DND-41 (cell line): ENCODE data around the gene HMGXB3.

ENCODE experiments used
- ATAC-seq: fragments of 200-7000 bp; cut with Tn5 transposase; 3 replicates; pipeline ENCODE4 v1.9.1; 2021; ENCODE audit warnings: low read depth; ENCODE audit not compliant: insufficient read depth
- DNase-seq: peaks from one replicate; pipeline ENCODE4 v3.0.0-alpha.2; 2020
- H2AFZ ChIP-seq: 2 replicates; pipeline ENCODE4 v1.6.0; 2012; ENCODE audit warnings: low read depth, low read length
- H3K27ac ChIP-seq: 2 replicates; pipeline ENCODE4 v1.5.1; 2012; ENCODE audit warnings: low read length, inconsistent platforms
- H3K27me3 ChIP-seq: fragments of 200-600 bp; sonication (generic); 2 replicates; pipeline ENCODE4 v1.6.0; 2012; ENCODE audit warnings: low read length, mild to moderate bottlenecking, inconsistent platforms; ENCODE audit not compliant: insufficient read depth, poor library complexity
- H3K36me3 ChIP-seq: 2 replicates; pipeline ENCODE4 v1.5.1; 2012; ENCODE audit warnings: low read length, inconsistent platforms; ENCODE audit not compliant: insufficient read depth
- H3K4me1 ChIP-seq: 2 replicates; pipeline ENCODE4 v1.5.1; 2012; ENCODE audit warnings: mild to moderate bottlenecking, low read length; ENCODE audit not compliant: insufficient read depth
- H3K4me2 ChIP-seq: 2 replicates; pipeline ENCODE4 v1.6.0; 2012; ENCODE audit warnings: mild to moderate bottlenecking, moderate library complexity, low read length, inconsistent platforms; ENCODE audit not compliant: insufficient read depth
- H3K4me3 ChIP-seq, 2 experiments: fragments of 200-600 bp in 1 of 2; shearing (Covaris generic) in 1 of 2; 2 replicates each; pipeline ENCODE4 v1.5.1; 2012 to 2016; ENCODE audit warnings: inconsistent platforms in 2 of 2, low read length in 2 of 2, mild to moderate bottlenecking in 2 of 2, low read depth in 1 of 2, moderate library complexity in 1 of 2
- H3K79me2 ChIP-seq: 2 replicates; pipeline ENCODE4 v1.6.0; 2012; ENCODE audit warnings: low read length, inconsistent platforms; ENCODE audit not compliant: insufficient read depth
- H3K9ac ChIP-seq: 2 replicates; pipeline ENCODE4 v1.6.0; 2012; ENCODE audit warnings: low read depth, mild to moderate bottlenecking, inconsistent platforms, low read length, moderate library complexity
- H3K9me3 ChIP-seq: 2 replicates; pipeline ENCODE4 v1.5.1; 2012; ENCODE audit warnings: low read length, moderate library complexity, mild to moderate bottlenecking, inconsistent platforms; ENCODE audit not compliant: insufficient read depth, severe bottlenecking
- H4K20me1 ChIP-seq: 2 replicates; pipeline ENCODE4 v1.6.0; 2012; ENCODE audit warnings: low read length; ENCODE audit not compliant: insufficient read depth
- CTCF ChIP-seq: IDR thresholded peaks from 2 replicates; pipeline ENCODE4 v1.5.1; 2012; ENCODE audit warnings: borderline replicate concordance, low read length, moderate library complexity, mild to moderate bottlenecking; ENCODE audit not compliant: poor library complexity, severe bottlenecking; ENCODE audit errors: extremely low read depth
- EZH2 ChIP-seq: IDR thresholded peaks from 3 replicates; pipeline ENCODE4 v1.6.1; 2012; ENCODE audit warnings: borderline replicate concordance, low read depth, mild to moderate bottlenecking, moderate library complexity, low read length, inconsistent platforms; ENCODE audit not compliant: severe bottlenecking

Gene HMGXB3

GRCh38 chr5:150058480-150059126 lies 58.1 kb downstream of the HMGXB3 start:
- Histone ChIP-seq H3K27me3 (peaks cover 2% of the 10 kb centered on the region), H3K4me3 (no peak overlapping the region), H3K4me2 (no peak overlapping the region), H2AFZ (no peak overlapping the region), H3K9ac (no peak overlapping the region), H4K20me1 (no peaks in the 10 kb centered on the region), H3K4me1 (no peaks in the 10 kb centered on the region), H3K36me3 (peaks cover 11% of the 10 kb centered on the region), H3K79me2 (no peaks in the 10 kb centered on the region), H3K27ac (no peak overlapping the region), H3K9me3 (no peaks in the 10 kb centered on the region)
- TF ChIP-seq EZH2 (no peak), CTCF (no peak)
- ATAC-seq (peak; percentile 47; the same call in 2 of the 3 replicates), DNase-seq (no peak)

DNA sequence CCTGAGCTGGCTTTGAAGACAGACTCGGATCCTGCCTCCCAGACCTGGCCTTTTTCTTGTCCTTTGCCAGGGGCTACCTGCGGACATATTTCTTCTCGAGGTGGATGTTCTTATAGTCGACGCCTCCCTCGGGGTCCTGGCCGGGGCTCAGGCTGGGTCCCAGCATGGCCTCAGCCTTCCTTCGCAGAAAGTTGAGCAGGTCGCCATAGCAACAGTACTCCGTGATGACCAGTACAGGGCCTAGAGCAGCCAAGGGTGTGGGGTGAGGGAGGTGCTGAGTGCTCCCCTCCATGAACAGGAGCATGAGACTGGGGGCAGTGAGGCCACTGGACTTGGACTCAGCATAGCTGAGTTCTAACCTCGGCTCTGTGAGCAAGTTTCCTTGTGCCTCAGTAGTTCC lies 59.1 kb downstream of the HMGXB3 start:
- DNase-seq (no peak), ATAC-seq (no peak)
- H3K27ac ChIP-seq, result no peak overlapping the region
- TF ChIP-seq EZH2 (no peak), CTCF (no peak)
- peaks cover under 1% of the 10 kb centered on the region; the same call in 1 of the 2 replicates for H3K36me3 ChIP-seq
- no peak overlapping the region for H3K4me2 ChIP-seq
- H3K9ac ChIP-seq, result no peak overlapping the region
- H3K27me3 ChIP-seq, result peaks cover 6% of the 10 kb centered on the region
- H2AFZ ChIP-seq, result no peak overlapping the region
- no peaks in the 10 kb centered on the region for H4K20me1 ChIP-seq
- H3K79me2 ChIP-seq, result no peaks in the 10 kb centered on the region
- no peaks in the 10 kb centered on the region for H3K9me3 ChIP-seq
- H3K4me3 ChIP-seq, result no peak overlapping the region
- H3K4me1 ChIP-seq, result no peaks in the 10 kb centered on the region

GRCh38 chr5:150060471-150060870 lies 59.9 kb downstream of the HMGXB3 start:
- Histone ChIP-seq H3K9ac (no peak overlapping the region), H3K9me3 (no peaks in the 10 kb centered on the region), H3K27ac (no peak overlapping the region), H3K27me3 (peaks cover 6% of the 10 kb centered on the region), H3K4me3 (no peak overlapping the region), H4K20me1 (no peaks in the 10 kb centered on the region), H3K79me2 (no peaks in the 10 kb centered on the region), H3K4me2 (no peak overlapping the region), H2AFZ (no peak overlapping the region), H3K4me1 (no peaks in the 10 kb centered on the region), H3K36me3 (no peaks in the 10 kb centered on the region; the same call in 1 of the 2 replicates)
- ATAC-seq, result no peak
- DNase-seq, result no peak
- TF ChIP-seq EZH2, result no peak
- TF ChIP-seq CTCF, result no peak

DNA sequence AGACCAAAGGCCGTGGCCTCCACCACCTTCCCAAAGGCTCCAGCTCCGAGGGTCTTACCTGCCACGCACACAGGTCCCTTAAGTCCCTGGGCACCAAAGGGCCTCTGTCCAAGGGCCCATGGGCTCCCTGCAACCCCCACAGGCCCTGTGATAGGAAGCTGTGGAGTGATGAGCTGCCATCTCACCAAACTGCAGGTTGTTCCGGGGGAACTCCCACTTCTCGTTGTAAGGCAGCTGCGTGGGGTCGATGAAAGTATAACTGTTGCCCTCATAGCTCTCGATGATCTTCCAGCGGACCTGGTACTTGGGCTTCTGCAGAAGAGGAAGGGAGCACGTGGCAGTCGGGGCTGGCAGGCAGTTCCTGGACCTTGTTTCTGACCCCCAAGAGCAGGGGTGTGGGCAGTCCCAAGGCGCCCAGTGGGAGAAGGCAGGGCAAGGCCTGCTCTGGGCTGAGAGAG lies 61.0 kb downstream of the HMGXB3 start:
- H3K36me3 ChIP-seq, result no peaks in the 10 kb centered on the region
- H3K9ac ChIP-seq, result no peak overlapping the region
- no peak overlapping the region for H2AFZ ChIP-seq
- ATAC-seq (no peak), DNase-seq (no peak)
- no peaks in the 10 kb centered on the region for H3K79me2 ChIP-seq
- H3K4me1 ChIP-seq, result no peaks in the 10 kb centered on the region
- no peaks in the 10 kb centered on the region for H3K9me3 ChIP-seq
- H3K4me3 ChIP-seq, result no peak overlapping the region
- H3K27me3 ChIP-seq, result peaks cover 6% of the 10 kb centered on the region
- H3K4me2 ChIP-seq, result no peak overlapping the region
- H3K27ac ChIP-seq, result no peak overlapping the region
- TF ChIP-seq CTCF (no peak), EZH2 (no peak)
- H4K20me1 ChIP-seq, result no peaks in the 10 kb centered on the region
